HepG2 (cell line): ENCODE data around the gene EHBP1. TPM values are rescaled to one million over a fixed set of nuclear protein-coding genes. Genes with fewer than 3 reads are reported as not detected.

Experiments used
- CEBPB ChIP-seq: IDR thresholded peaks from 2 replicates; pipeline ENCODE4 v1.6.1; 2011; ENCODE audit warnings: low read depth, low read length, improper control_type of control experiment, borderline replicate concordance
- CEBPG ChIP-seq: IDR thresholded peaks from 2 replicates; pipeline ENCODE4 v1.6.1; 2016
- FOXJ3 ChIP-seq: sonication (generic); formaldehyde crosslinking; IDR thresholded peaks from 2 replicates; pipeline ENCODE4 v1.4.0; 2020; ENCODE audit warnings: missing genetic modification reagents, mild to moderate bottlenecking, borderline replicate concordance
- RXRA ChIP-seq: sonication (generic); formaldehyde crosslinking; IDR thresholded peaks from 2 replicates; pipeline ENCODE4 v1.5.1; 2020; ENCODE audit warnings: missing genetic modification reagents
- SCMH1 ChIP-seq: sonication (generic); formaldehyde crosslinking; IDR thresholded peaks from 2 replicates; pipeline ENCODE4 v1.9.0; 2021; ENCODE audit warnings: missing genetic modification reagents, mild to moderate bottlenecking, borderline replicate concordance
- SMARCE1 ChIP-seq: fragments of 450-650 bp; IDR thresholded peaks from 2 replicates; pipeline ENCODE4 v1.6.1; 2017; ENCODE audit warnings: borderline replicate concordance
- ZNF484 ChIP-seq: sonication (generic); formaldehyde crosslinking; IDR thresholded peaks from 2 replicates; pipeline ENCODE4 v1.5.1; 2020; ENCODE audit warnings: mild to moderate bottlenecking, low read depth, missing genetic modification reagents, borderline replicate concordance
- ZNF576 ChIP-seq: sonication (generic); formaldehyde crosslinking; IDR thresholded peaks from 2 replicates; pipeline ENCODE4 v1.4.0; 2020; ENCODE audit warnings: mild to moderate bottlenecking, missing genetic modification reagents
- ZNF644 ChIP-seq: IDR thresholded peaks from 2 replicates; pipeline ENCODE4 v1.6.1; 2016; ENCODE audit warnings: low read depth
- ZNF687 ChIP-seq: sonication (generic); formaldehyde crosslinking; IDR thresholded peaks from 2 replicates; pipeline ENCODE4 v1.5.1; 2020; ENCODE audit warnings: mild to moderate bottlenecking, missing genetic modification reagents, moderate library complexity
- ZNF781 ChIP-seq: sonication (generic); formaldehyde crosslinking; IDR thresholded peaks from 2 replicates; pipeline ENCODE4 v1.5.1; 2020; ENCODE audit warnings: borderline replicate concordance, mild to moderate bottlenecking, missing genetic modification reagents; ENCODE audit errors: not compliant biosample characterization
- ZNF878 ChIP-seq: sonication (generic); formaldehyde crosslinking; IDR thresholded peaks from 2 replicates; pipeline ENCODE4 v1.8.1; 2023; ENCODE audit warnings: mild to moderate bottlenecking, missing genetic modification reagents, moderate library complexity
- ZSCAN25 ChIP-seq: sonication (generic); formaldehyde crosslinking; IDR thresholded peaks from 2 replicates; pipeline ENCODE4 v1.8.0; 2022; ENCODE audit warnings: mild to moderate bottlenecking, missing genetic modification reagents
- polyA plus RNA-seq, 8 experiments: library from polyadenylated mRNA; depleted of rRNA in 3 of 8; stranded (reverse) in 7 of 8; unstranded in 1 of 8; fragments of >200 nt; fragmentation: Illumina TruSeq in 4 of 8; extraction: Trizol in 4 of 8; gene quantifications; 2 replicates each; pipeline versions ENCODE4 v1.2.1 to v1.2.3, GENCODE V29; 2011 to 2016; ENCODE audit warnings: low read depth in 4 of 8, missing spikeins in 1 of 8, mixed read lengths in 1 of 8; ENCODE audit not compliant: insufficient read depth in 1 of 8
- total RNA-seq, 5 experiments: library from RNA; depleted of rRNA; stranded (reverse); fragments of >200 nt; fragmentation: Illumina TruSeq; extraction: Trizol; gene quantifications; 2 replicates each; pipeline ENCODE4 v1.2.3, GENCODE V29; 2016; ENCODE audit warnings: low read depth in 1 of 5
- TF ChIP-seq, protein P1 (sequence below): sonication (generic); formaldehyde crosslinking; IDR thresholded peaks from 2 replicates; pipeline ENCODE4 v1.8.1; 2023; ENCODE audit warnings: mild to moderate bottlenecking, missing genetic modification reagents

Gene EHBP1
- total and polyA plus RNA-seq, 2 of the 13 experiments (the other 11 are each of a cell fraction or from before 2014, with no cell fraction given), result 93.5 to 146 TPM

DNA sequence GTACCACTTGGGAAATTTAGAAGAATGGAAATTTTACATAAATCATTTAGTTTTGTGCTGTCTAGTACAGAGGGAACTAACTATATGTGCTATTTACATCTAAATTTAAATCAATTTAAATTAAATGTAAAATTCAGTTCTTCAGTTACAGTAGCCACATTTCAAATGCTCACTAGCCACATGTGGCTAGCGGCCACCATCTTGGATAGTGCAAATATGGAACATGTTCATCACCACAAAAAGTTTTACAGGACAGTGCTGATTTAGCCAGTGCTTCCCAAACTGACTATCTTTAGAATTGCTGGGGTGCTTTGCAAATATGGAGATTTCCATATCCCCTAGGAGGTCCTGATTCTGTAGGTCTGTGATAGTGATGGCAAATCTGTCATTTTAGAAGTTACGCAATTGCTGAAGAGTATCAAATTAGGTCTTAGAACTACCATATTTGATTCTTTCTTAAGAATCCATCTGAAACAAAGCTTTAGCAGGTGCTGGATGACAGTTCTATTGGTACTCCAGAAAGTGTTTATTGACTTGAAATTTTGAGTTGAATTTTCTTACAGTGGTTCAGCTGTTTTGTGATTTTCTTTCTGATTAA is 12.8 kb downstream of the EHBP1 start (continued):
- TF ChIP-seq ZNF687 (CRISPR knock-in tag) (no peak), SMARCE1 (no peak), ZNF878 (CRISPR knock-in tag) (no peak), CEBPG (CRISPR knock-in tag) (peak; percentile 56), CEBPB (peak; percentile 84; the same call in 1 of the 2 replicates), RXRA (no peak), ZNF644 (CRISPR knock-in tag) (peak; percentile 76; the same call in 1 of the 2 replicates), FOXJ3 (CRISPR knock-in tag) (no peak), ZSCAN25 (CRISPR knock-in tag) (no peak), ZNF781 (CRISPR knock-in tag) (no peak), ZNF576 (CRISPR knock-in tag) (no peak), ZNF484 (CRISPR knock-in tag) (no peak), SCMH1 (no peak)
- TF ChIP-seq, protein P1, sequence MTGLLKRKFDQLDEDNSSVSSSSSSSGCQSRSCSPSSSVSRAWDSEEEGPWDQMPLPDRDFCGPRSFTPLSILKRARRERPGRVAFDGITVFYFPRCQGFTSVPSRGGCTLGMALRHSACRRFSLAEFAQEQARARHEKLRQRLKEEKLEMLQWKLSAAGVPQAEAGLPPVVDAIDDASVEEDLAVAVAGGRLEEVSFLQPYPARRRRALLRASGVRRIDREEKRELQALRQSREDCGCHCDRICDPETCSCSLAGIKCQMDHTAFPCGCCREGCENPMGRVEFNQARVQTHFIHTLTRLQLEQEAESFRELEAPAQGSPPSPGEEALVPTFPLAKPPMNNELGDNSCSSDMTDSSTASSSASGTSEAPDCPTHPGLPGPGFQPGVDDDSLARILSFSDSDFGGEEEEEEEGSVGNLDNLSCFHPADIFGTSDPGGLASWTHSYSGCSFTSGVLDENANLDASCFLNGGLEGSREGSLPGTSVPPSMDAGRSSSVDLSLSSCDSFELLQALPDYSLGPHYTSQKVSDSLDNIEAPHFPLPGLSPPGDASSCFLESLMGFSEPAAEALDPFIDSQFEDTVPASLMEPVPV (CRISPR knock-in tag), result no peak
